ENCODE measurements around the gene CYTH4. TPM values are rescaled to one million over a fixed set of nuclear protein-coding genes. Genes with fewer than 3 reads are reported as not detected.

Gene CYTH4
- total and polyA plus RNA-seq, 4 donors = 1.9 to 9.9 (median 5.9) TPM

- peaks cover 0 to 13% (median 5%) of the 10 kb centered on the region in 4 donors for H3K4me1 ChIP-seq (ENCODE audit: control insufficient read depth in 4 of 4, insufficient read depth in 4 of 4, low read length in 3 of 4)
- whole genome bisulfite sequencing = 76% methylated on average over 8 of the region's 8 CpGs
- DNase-seq (ENCODE audit: low spot score) = no peak
These were observed 54.3 kb downstream of the CYTH4 start for GRCh38 chr22:37336579-37336978.

GRCh38 chr22:37337204-37337943, 55.1 kb downstream of the CYTH4 start:
- Histone ChIP-seq H3K36me3 (ENCODE audit: control insufficient read depth in 4 of 4, insufficient read depth in 3 of 4, low read depth in 1 of 4, low read length in 3 of 4) (no peaks in the 10 kb centered on the region), H3K9me3 (ENCODE audit: control insufficient read depth in 4 of 4, low read length in 3 of 4) (no peaks in the 10 kb centered on the region), H3K27ac (ENCODE audit: low read depth in 1 of 2, low read length in 2 of 2) (no peak overlapping the region), H3K4me1 (ENCODE audit: control insufficient read depth in 4 of 4, insufficient read depth in 4 of 4, low read length in 3 of 4) (peaks cover 0 to 13% (median 5%) of the 10 kb centered on the region in 4 donors), H3K9ac (ENCODE audit: low read depth in 1 of 2, low read length in 2 of 2) (no peak overlapping the region), H3K4me3 (ENCODE audit: low read depth in 1 of 3, low read length in 3 of 3) (no peak overlapping the region), H3K27me3 (ENCODE audit: control insufficient read depth in 4 of 4, insufficient read depth in 4 of 4, low read length in 3 of 4) (peaks cover 0 to 17% (median 3%) of the 10 kb centered on the region in 4 donors)
- TF ChIP-seq, protein P1, sequence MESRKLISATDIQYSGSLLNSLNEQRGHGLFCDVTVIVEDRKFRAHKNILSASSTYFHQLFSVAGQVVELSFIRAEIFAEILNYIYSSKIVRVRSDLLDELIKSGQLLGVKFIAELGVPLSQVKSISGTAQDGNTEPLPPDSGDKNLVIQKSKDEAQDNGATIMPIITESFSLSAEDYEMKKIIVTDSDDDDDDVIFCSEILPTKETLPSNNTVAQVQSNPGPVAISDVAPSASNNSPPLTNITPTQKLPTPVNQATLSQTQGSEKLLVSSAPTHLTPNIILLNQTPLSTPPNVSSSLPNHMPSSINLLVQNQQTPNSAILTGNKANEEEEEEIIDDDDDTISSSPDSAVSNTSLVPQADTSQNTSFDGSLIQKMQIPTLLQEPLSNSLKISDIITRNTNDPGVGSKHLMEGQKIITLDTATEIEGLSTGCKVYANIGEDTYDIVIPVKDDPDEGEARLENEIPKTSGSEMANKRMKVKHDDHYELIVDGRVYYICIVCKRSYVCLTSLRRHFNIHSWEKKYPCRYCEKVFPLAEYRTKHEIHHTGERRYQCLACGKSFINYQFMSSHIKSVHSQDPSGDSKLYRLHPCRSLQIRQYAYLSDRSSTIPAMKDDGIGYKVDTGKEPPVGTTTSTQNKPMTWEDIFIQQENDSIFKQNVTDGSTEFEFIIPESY (IDR thresholded peaks at IDR 0.05) = no peak
- TF ChIP-seq RAD21 (IDR thresholded peaks at IDR 0.05) (no peak), HNF4G (IDR thresholded peaks at IDR 0.05) (no peak), YY1 (IDR thresholded peaks at IDR 0.05) (no peak), NR2F2 (IDR thresholded peaks at IDR 0.05) (no peak), FOXA2 (IDR thresholded peaks at IDR 0.05) (no peak), ATF3 (IDR thresholded peaks at IDR 0.05) (no peak), EGR1 (IDR thresholded peaks at IDR 0.05; ENCODE audit: low read depth in 2 of 2) (no peak), FOXA1 (IDR thresholded peaks at IDR 0.05) (no peak), TAF1 (conservative IDR thresholded peaks at IDR 0.05) (no peak), MAX (IDR thresholded peaks at IDR 0.05) (no peak), GABPA (IDR thresholded peaks at IDR 0.05 in 1 of 2, conservative IDR thresholded peaks at IDR 0.05 in 1 of 2) (no peak), RXRA (IDR thresholded peaks at IDR 0.05) (no peak)
- TF ChIP-seq, protein P2, sequence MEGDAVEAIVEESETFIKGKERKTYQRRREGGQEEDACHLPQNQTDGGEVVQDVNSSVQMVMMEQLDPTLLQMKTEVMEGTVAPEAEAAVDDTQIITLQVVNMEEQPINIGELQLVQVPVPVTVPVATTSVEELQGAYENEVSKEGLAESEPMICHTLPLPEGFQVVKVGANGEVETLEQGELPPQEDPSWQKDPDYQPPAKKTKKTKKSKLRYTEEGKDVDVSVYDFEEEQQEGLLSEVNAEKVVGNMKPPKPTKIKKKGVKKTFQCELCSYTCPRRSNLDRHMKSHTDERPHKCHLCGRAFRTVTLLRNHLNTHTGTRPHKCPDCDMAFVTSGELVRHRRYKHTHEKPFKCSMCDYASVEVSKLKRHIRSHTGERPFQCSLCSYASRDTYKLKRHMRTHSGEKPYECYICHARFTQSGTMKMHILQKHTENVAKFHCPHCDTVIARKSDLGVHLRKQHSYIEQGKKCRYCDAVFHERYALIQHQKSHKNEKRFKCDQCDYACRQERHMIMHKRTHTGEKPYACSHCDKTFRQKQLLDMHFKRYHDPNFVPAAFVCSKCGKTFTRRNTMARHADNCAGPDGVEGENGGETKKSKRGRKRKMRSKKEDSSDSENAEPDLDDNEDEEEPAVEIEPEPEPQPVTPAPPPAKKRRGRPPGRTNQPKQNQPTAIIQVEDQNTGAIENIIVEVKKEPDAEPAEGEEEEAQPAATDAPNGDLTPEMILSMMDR (IDR thresholded peaks at IDR 0.05; ENCODE audit: low read depth, low read length, missing input control) = no peak
- TF ChIP-seq, protein P3, sequence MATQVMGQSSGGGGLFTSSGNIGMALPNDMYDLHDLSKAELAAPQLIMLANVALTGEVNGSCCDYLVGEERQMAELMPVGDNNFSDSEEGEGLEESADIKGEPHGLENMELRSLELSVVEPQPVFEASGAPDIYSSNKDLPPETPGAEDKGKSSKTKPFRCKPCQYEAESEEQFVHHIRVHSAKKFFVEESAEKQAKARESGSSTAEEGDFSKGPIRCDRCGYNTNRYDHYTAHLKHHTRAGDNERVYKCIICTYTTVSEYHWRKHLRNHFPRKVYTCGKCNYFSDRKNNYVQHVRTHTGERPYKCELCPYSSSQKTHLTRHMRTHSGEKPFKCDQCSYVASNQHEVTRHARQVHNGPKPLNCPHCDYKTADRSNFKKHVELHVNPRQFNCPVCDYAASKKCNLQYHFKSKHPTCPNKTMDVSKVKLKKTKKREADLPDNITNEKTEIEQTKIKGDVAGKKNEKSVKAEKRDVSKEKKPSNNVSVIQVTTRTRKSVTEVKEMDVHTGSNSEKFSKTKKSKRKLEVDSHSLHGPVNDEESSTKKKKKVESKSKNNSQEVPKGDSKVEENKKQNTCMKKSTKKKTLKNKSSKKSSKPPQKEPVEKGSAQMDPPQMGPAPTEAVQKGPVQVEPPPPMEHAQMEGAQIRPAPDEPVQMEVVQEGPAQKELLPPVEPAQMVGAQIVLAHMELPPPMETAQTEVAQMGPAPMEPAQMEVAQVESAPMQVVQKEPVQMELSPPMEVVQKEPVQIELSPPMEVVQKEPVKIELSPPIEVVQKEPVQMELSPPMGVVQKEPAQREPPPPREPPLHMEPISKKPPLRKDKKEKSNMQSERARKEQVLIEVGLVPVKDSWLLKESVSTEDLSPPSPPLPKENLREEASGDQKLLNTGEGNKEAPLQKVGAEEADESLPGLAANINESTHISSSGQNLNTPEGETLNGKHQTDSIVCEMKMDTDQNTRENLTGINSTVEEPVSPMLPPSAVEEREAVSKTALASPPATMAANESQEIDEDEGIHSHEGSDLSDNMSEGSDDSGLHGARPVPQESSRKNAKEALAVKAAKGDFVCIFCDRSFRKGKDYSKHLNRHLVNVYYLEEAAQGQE (IDR thresholded peaks at IDR 0.05) = no peak
- 90% methylated on average over 8 of the region's 8 CpGs for WGBS
- DNase-seq (ENCODE audit: low spot score) = no peak

More at GRCh38 chr22:37336579-37336978, 54.3 kb downstream of the CYTH4 start:
- Histone ChIP-seq H3K9me3 (ENCODE audit: control insufficient read depth in 4 of 4, low read length in 3 of 4) (no peaks in the 10 kb centered on the region), H3K27ac (ENCODE audit: low read depth in 1 of 2, low read length in 2 of 2) (no peak overlapping the region), H3K4me3 (ENCODE audit: low read depth in 1 of 3, low read length in 3 of 3) (no peak overlapping the region), H3K36me3 (ENCODE audit: control insufficient read depth in 4 of 4, insufficient read depth in 3 of 4, low read depth in 1 of 4, low read length in 3 of 4) (no peaks in the 10 kb centered on the region), H3K27me3 (ENCODE audit: control insufficient read depth in 4 of 4, insufficient read depth in 4 of 4, low read length in 3 of 4) (peaks cover 0 to 17% (median 3%) of the 10 kb centered on the region in 4 donors), H3K9ac (ENCODE audit: low read depth in 1 of 2, low read length in 2 of 2) (no peak overlapping the region)
- TF ChIP-seq, protein P2 (IDR thresholded peaks at IDR 0.05; ENCODE audit: low read depth, low read length, missing input control) = no peak
- no peak for TF ChIP-seq JUND (IDR thresholded peaks at IDR 0.05)
- TF ChIP-seq GABPA (IDR thresholded peaks at IDR 0.05 in 1 of 2, conservative IDR thresholded peaks at IDR 0.05 in 1 of 2) = no peak
- no peak for TF ChIP-seq HNF4A (conservative IDR thresholded peaks at IDR 0.05)
- no peak for TF ChIP-seq YY1 (IDR thresholded peaks at IDR 0.05)
- no peak for TF ChIP-seq EGR1 (IDR thresholded peaks at IDR 0.05; ENCODE audit: low read depth in 2 of 2)
- no peak for TF ChIP-seq FOXA1 (IDR thresholded peaks at IDR 0.05)
